ENCODE measurements around the gene ARHGEF19. TPM values are rescaled to one million over a fixed set of nuclear protein-coding genes. Genes with fewer than 3 reads are reported as not detected.
A peak's percentile ranks its signal among the peaks of the same experiment; 100 is the strongest.

The ARHGEF19 gene
- total and polyA plus RNA-seq, 9 of the 15 experiments (the other 6 are each of a cell fraction or from before 2014, with no cell fraction given), result 0.73 to 21.0 (median 5.2) TPM

- no peaks in the 10 kb centered on the region for H3K79me2 ChIP-seq (ENCODE audit: control insufficient read depth, insufficient read depth, low read length)
- ChIA-PET POLR2A (interaction anchor here (0.7 to 5.5 kb wide), 7 partner anchors 10 to 148 kb away, joined by 3 to 38 read pairs (median 3); no protein-coding TSS in a partner anchor), CTCF (ENCODE audit: low intra/inter-chr PET ratio) (no interaction called here)
- DNase-seq (ENCODE audit: extremely low read depth in 1 of 4, low spot score in 3 of 4) (peak; percentile 82 to 92 (median 88)), FAIRE-seq (peak; percentile 96), ATAC-seq (peak; percentile 67)
- BruUV-seq (replicated peaks), result no TSS peak
- H4K20me1 ChIP-seq (replicated peaks; ENCODE audit: control insufficient read depth, insufficient read depth, low read length), result no peaks in the 10 kb centered on the region
- in situ Hi-C loops (cut with MboI), result no loop called here
- H3K9me1 ChIP-seq (ENCODE audit: control insufficient read depth, insufficient read depth, low read length), result no peaks in the 10 kb centered on the region
- no peak overlapping the region for H3K4me3 ChIP-seq
- peak overlapping the region; percentile 54 for H3K4me2 ChIP-seq (ENCODE audit: insufficient read depth, low read length)
- H3K27ac ChIP-seq (ENCODE audit: extremely low read depth, low read depth, low read length), result peak overlapping the region; percentile 77
- H3K9ac ChIP-seq (ENCODE audit: insufficient read depth in 1 of 2, low read depth in 2 of 2, low read length in 2 of 2), result peak overlapping the region; percentile 35 to 75; a peak in 3 of 4 replicates
- H3K27me3 ChIP-seq (ENCODE audit: control insufficient read depth in 2 of 2, insufficient read depth in 2 of 2, low read length in 2 of 2), result no peaks in the 10 kb centered on the region
- WGBS (ENCODE audit: insufficient coverage, low coverage, missing lambda C conversion rate), result 29% methylated on average over 17 of the region's 17 CpGs
- H3K36me3 ChIP-seq (ENCODE audit: control insufficient read depth, insufficient read depth, low read length), result no peaks in the 10 kb centered on the region
- peaks cover 31 to 49% of the 10 kb centered on the region in 2 experiments for H3K4me1 ChIP-seq (replicated peaks in 1 of 2; ENCODE audit: control insufficient read depth in 2 of 2, insufficient read depth in 2 of 2, low read length in 2 of 2)
- peak overlapping the region; percentile 50 for H2AFZ ChIP-seq (ENCODE audit: low read depth, low read length)
- intact Hi-C loops (cut with micrococcal nuclease), result no loop called here
- H3K9me3 ChIP-seq (replicated peaks; ENCODE audit: control insufficient read depth, insufficient read depth, low read depth, low read length), result no peaks in the 10 kb centered on the region
- TF ChIP-seq ZNF316 (IDR thresholded peaks at IDR 0.05) (peak; percentile 14; the same call in 1 of the 2 replicates), THAP12 (CRISPR knock-in tag; IDR thresholded peaks at IDR 0.05) (no peak), JUN (IDR thresholded peaks at IDR 0.05; ENCODE audit: borderline replicate concordance, low read depth, low read length) (peak; percentile 79), JUN (CRISPR knock-in tag; IDR thresholded peaks at IDR 0.05; ENCODE audit: borderline replicate concordance) (no peak), ZNF134 (CRISPR knock-in tag; conservative IDR thresholded peaks at IDR 0.05) (no peak), E2F4 (CRISPR knock-in tag; IDR thresholded peaks at IDR 0.05; ENCODE audit: low read depth) (no peak), CBFB (CRISPR knock-in tag; IDR thresholded peaks at IDR 0.05) (no peak), KHSRP (IDR thresholded peaks at IDR 0.05) (peak; percentile 74), ZNF77 (CRISPR knock-in tag; IDR thresholded peaks at IDR 0.05) (no peak), TBP (optimal IDR thresholded peaks at IDR 0.05; ENCODE audit: low read depth, low read length) (no peak), FOXK2 (conservative IDR thresholded peaks at IDR 0.05 in 1 of 2, IDR thresholded peaks at IDR 0.05 in 1 of 2; ENCODE audit: low read depth in 2 of 2) (peak; percentile 53 to 56; a peak in 3 of 4 replicates), ZBTB7A (IDR thresholded peaks at IDR 0.05; ENCODE audit: borderline replicate concordance, control insufficient read depth, low read depth, low read length) (peak; percentile 60; the same call in 1 of the 2 replicates), RHOXF2B (CRISPR knock-in tag; conservative IDR thresholded peaks at IDR 0.05) (no peak), THRAP3 (IDR thresholded peaks at IDR 0.05; ENCODE audit: borderline replicate concordance) (no peak), ZNF239 (CRISPR knock-in tag; IDR thresholded peaks at IDR 0.05) (peak; percentile 93), HOXB6 (CRISPR knock-in tag; IDR thresholded peaks at IDR 0.05; ENCODE audit: borderline replicate concordance) (no peak), ZNF253 (CRISPR knock-in tag; conservative IDR thresholded peaks at IDR 0.05) (no peak), ETV1 (tag; conservative IDR thresholded peaks at IDR 0.05; ENCODE audit: low read depth) (no peak)
Observed at GRCh38 chr1:16164213-16165072, 48.0 kb downstream of the ARHGEF19 start.

Measured in K562 (cell line).